Mucosa of rectum (tissue), 2 donors: ENCODE measurements around the gene PRLH.

Source experiments
- H3K27ac ChIP-seq, 2 donors: one replicate each; pipeline ENCODE4 v1.7.0; 2013; ENCODE audit warnings: inconsistent platforms in 2 of 2, low read depth in 2 of 2, low read length in 2 of 2
- H3K27me3 ChIP-seq, 2 donors: one replicate each; pipeline ENCODE4 v1.7.0; 2013; ENCODE audit warnings: low read length in 2 of 2; ENCODE audit not compliant: control insufficient read depth in 2 of 2, insufficient read depth in 2 of 2
- H3K36me3 ChIP-seq, 2 donors: one replicate each; pipeline ENCODE4 v1.7.0; 2013; ENCODE audit warnings: low read length in 2 of 2; ENCODE audit not compliant: control insufficient read depth in 2 of 2, insufficient read depth in 2 of 2
- H3K4me1 ChIP-seq, 2 donors: one replicate each; pipeline ENCODE4 v1.7.0; 2013; ENCODE audit warnings: low read length in 2 of 2, mild to moderate bottlenecking in 1 of 2; ENCODE audit not compliant: control insufficient read depth in 2 of 2, insufficient read depth in 2 of 2
- H3K4me3 ChIP-seq, 2 donors: one replicate each; pipeline ENCODE4 v1.7.0; 2013; ENCODE audit warnings: low read length in 2 of 2
- H3K9ac ChIP-seq, 2 donors: one replicate each; pipeline ENCODE4 v1.7.0; 2013; ENCODE audit warnings: low read length in 2 of 2, low read depth in 1 of 2, mild to moderate bottlenecking in 1 of 2
- H3K9me3 ChIP-seq, 2 donors: one replicate each; pipeline ENCODE4 v1.7.0; 2013; ENCODE audit warnings: low read length in 2 of 2; ENCODE audit not compliant: control insufficient read depth in 2 of 2
- donor health status: healthy.
- donor health status: Normal muscosa, but diverticular disease.

PRLH gene

GRCh38 chr2:237572021-237572741, 5.8 kb downstream of the PRLH start:
- Histone ChIP-seq H3K27ac (no peak overlapping the region), H3K36me3 (peaks cover 0 to 3% of the 10 kb centered on the region in 2 donors), H3K4me3 (peak overlapping the region; percentile 10 to 14), H3K9me3 (no peaks in the 10 kb centered on the region), H3K9ac (no peak overlapping the region), H3K27me3 (no peaks in the 10 kb centered on the region), H3K4me1 (peaks cover 6 to 11% of the 10 kb centered on the region in 2 donors)

- Histone ChIP-seq H3K9ac (no peak overlapping the region), H3K9me3 (no peaks in the 10 kb centered on the region), H3K36me3 (peaks cover 0 to 3% of the 10 kb centered on the region in 2 donors), H3K4me1 (peaks cover 6 to 11% of the 10 kb centered on the region in 2 donors), H3K4me3 (no peak overlapping the region), H3K27me3 (no peaks in the 10 kb centered on the region), H3K27ac (no peak overlapping the region)
These were observed 6.3 kb downstream of the PRLH start for GRCh38 chr2:237572742-237573101.

GRCh38 chr2:237573721-237574415, 7.5 kb downstream of the PRLH start:
- H3K4me3 ChIP-seq: no peak overlapping the region
- H3K27ac ChIP-seq: no peak overlapping the region
- peaks cover 0 to 3% of the 10 kb centered on the region in 2 donors for H3K36me3 ChIP-seq
- no peaks in the 10 kb centered on the region for H3K27me3 ChIP-seq
- H3K9me3 ChIP-seq: no peaks in the 10 kb centered on the region
- peaks cover 6 to 11% of the 10 kb centered on the region in 2 donors for H3K4me1 ChIP-seq
- no peak overlapping the region for H3K9ac ChIP-seq

- no peak overlapping the region for H3K27ac ChIP-seq
These were observed 8.1 kb downstream of the PRLH start for GRCh38 chr2:237574467-237574866.

GRCh38 chr2:237574894-237575868, 8.8 kb downstream of the PRLH start:
- Histone ChIP-seq H3K27me3 (no peaks in the 10 kb centered on the region), H3K9ac (no peak overlapping the region), H3K36me3 (peaks cover 0 to 3% of the 10 kb centered on the region in 2 donors), H3K9me3 (no peaks in the 10 kb centered on the region), H3K4me3 (no peak overlapping the region), H3K4me1 (peaks cover 6 to 11% of the 10 kb centered on the region in 2 donors), H3K27ac (no peak overlapping the region)

More at GRCh38 chr2:237574467-237574866, 8.1 kb downstream of the PRLH start:
- H3K9ac ChIP-seq: no peak overlapping the region
- H3K4me3 ChIP-seq: no peak overlapping the region
- peaks cover 6 to 11% of the 10 kb centered on the region in 2 donors for H3K4me1 ChIP-seq
- no peaks in the 10 kb centered on the region for H3K27me3 ChIP-seq
- no peaks in the 10 kb centered on the region for H3K9me3 ChIP-seq
- peaks cover 0 to 3% of the 10 kb centered on the region in 2 donors for H3K36me3 ChIP-seq

GRCh38 chr2:237575869-237576862, 9.8 kb downstream of the PRLH start:
- Histone ChIP-seq H3K9ac (no peak overlapping the region), H3K4me1 (peaks cover 6 to 11% of the 10 kb centered on the region in 2 donors), H3K4me3 (no peak overlapping the region), H3K36me3 (peaks cover 0 to 3% of the 10 kb centered on the region in 2 donors), H3K27me3 (no peaks in the 10 kb centered on the region), H3K27ac (no peak overlapping the region), H3K9me3 (no peaks in the 10 kb centered on the region)

GRCh38 chr2:237576974-237577373, 10.6 kb downstream of the PRLH start:
- Histone ChIP-seq H3K36me3 (peaks cover 0 to 3% of the 10 kb centered on the region in 2 donors), H3K4me1 (peaks cover 5 to 8% of the 10 kb centered on the region in 2 donors), H3K4me3 (no peak overlapping the region), H3K27ac (no peak overlapping the region), H3K9me3 (no peaks in the 10 kb centered on the region), H3K27me3 (no peaks in the 10 kb centered on the region), H3K9ac (no peak overlapping the region)

- Histone ChIP-seq H3K36me3 (peaks cover 0 to 3% of the 10 kb centered on the region in 2 donors), H3K27me3 (no peaks in the 10 kb centered on the region), H3K9me3 (no peaks in the 10 kb centered on the region), H3K9ac (no peak overlapping the region), H3K4me3 (no peak overlapping the region), H3K4me1 (peaks cover 0 to 3% of the 10 kb centered on the region in 2 donors), H3K27ac (no peak overlapping the region)
These were observed 11.1 kb downstream of the PRLH start for GRCh38 chr2:237577458-237577857.
